ENCODE measurements around the gene LEP.

GRCh38 chr7:128221929-128222403 lies 19.1 kb upstream of the LEP start:
- TF ChIP-seq CTCF (conservative IDR thresholded peaks at IDR 0.05 in 1 of 2, IDR thresholded peaks at IDR 0.05 in 1 of 2; ENCODE audit: extremely low read depth in 1 of 2, insufficient read depth in 1 of 2, low read depth in 1 of 2, low read length in 2 of 2) (no peak), EZH2 (IDR thresholded peaks at IDR 0.05; ENCODE audit: borderline replicate concordance, low read length) (no peak)
